ENCODE results near the gene MAD1L1.

MAD1L1 gene

DNA sequence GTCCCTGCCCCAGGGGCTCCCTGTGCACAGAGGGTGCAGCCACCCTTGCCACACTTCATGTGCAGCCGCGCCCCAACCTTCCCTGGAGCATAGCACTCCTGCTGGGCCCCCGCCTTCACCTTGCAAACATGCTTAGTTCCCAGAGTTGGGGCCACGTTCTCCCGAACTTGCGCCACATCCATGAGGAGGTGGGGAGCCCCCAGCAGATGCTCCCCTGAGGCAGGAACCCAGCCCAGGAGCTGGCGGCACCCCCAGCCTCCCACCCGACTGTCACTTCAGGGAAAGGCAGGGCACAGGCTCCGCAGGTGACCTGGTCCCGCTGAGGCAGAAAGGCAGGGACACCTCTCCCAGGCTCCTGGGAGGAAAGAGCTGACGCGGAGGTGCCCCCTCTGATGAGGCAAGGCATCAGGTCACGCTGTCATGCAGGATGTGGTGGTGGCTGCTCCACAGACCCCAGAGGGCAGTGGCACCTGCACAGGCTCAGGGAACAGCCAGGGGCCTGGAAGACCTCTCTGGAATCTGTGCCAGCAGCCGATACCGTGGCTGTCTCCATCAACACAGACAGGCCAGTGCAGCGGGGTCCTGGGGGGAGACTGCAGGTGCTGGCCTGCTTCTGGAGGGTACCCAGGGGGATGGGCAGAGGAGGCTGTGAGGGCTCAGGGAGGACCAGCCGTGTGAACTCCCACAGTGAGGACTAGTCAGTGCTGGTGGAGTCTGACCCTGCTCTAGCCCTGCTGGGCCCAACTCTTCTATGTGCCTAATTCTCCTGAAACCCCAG is 221.3 kb downstream of the MAD1L1 start:
- H3K4me3 ChIP-seq (replicated peaks; ENCODE audit: low read depth, low read length), result no peak overlapping the region
- no peak for DNase-seq (ENCODE audit: extremely low read depth, low read depth)
- TF ChIP-seq, protein P1, sequence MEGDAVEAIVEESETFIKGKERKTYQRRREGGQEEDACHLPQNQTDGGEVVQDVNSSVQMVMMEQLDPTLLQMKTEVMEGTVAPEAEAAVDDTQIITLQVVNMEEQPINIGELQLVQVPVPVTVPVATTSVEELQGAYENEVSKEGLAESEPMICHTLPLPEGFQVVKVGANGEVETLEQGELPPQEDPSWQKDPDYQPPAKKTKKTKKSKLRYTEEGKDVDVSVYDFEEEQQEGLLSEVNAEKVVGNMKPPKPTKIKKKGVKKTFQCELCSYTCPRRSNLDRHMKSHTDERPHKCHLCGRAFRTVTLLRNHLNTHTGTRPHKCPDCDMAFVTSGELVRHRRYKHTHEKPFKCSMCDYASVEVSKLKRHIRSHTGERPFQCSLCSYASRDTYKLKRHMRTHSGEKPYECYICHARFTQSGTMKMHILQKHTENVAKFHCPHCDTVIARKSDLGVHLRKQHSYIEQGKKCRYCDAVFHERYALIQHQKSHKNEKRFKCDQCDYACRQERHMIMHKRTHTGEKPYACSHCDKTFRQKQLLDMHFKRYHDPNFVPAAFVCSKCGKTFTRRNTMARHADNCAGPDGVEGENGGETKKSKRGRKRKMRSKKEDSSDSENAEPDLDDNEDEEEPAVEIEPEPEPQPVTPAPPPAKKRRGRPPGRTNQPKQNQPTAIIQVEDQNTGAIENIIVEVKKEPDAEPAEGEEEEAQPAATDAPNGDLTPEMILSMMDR (IDR thresholded peaks at IDR 0.05; ENCODE audit: low read depth, low read length, missing control alignments), result no peak

GRCh38 chr7:2010551-2011265 is 222.0 kb downstream of the MAD1L1 start:
- H3K4me3 ChIP-seq (replicated peaks; ENCODE audit: low read depth, low read length), result no peak overlapping the region
- no peak for DNase-seq (ENCODE audit: extremely low read depth, low read depth)
- TF ChIP-seq, protein P1 (IDR thresholded peaks at IDR 0.05; ENCODE audit: low read depth, low read length, missing control alignments), result no peak

- DNase-seq (ENCODE audit: extremely low read depth, low read depth), result no peak
- no peak overlapping the region for H3K4me3 ChIP-seq (replicated peaks; ENCODE audit: low read depth, low read length)
- TF ChIP-seq, protein P1 (IDR thresholded peaks at IDR 0.05; ENCODE audit: low read depth, low read length, missing control alignments), result no peak
Measured at GRCh38 chr7:2010101-2010500, 222.6 kb downstream of the MAD1L1 start.

GRCh38 chr7:2009541-2010001 is 223.2 kb downstream of the MAD1L1 start:
- H3K4me3 ChIP-seq (replicated peaks; ENCODE audit: low read depth, low read length), result no peak overlapping the region
- DNase-seq (ENCODE audit: extremely low read depth, low read depth), result no peak
- TF ChIP-seq, protein P1 (IDR thresholded peaks at IDR 0.05; ENCODE audit: low read depth, low read length, missing control alignments), result no peak

DNA sequence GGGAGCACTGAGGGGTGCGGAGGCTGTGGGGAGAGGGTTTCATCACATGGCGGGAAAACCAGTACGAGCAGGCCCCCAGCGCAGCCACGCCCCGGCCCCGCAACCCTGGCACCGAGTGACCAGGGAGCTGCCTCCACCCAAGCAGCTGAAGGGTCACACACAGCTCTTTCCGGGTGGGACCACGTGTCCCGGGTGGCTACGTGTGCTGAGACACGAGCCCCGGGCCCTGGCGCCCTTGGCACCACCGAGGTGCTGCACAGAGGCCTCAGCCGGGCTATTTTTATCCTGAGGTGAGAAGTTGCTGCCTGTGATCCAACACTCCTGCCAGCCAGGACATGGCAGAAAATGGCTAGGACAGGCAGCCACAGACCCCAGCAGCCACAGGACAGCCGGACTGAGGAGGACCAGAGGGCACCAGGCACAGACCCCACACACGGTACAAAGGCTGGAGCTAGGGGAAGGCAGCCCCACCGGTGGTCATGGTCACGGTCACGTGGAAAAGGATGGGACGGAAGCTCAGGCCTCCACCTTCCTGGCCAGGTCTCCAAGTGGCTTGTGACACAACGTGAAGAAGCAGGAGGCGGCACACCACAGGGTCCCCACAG is 223.7 kb downstream of the MAD1L1 start:
- TF ChIP-seq, protein P1 (IDR thresholded peaks at IDR 0.05; ENCODE audit: low read depth, low read length, missing control alignments), result no peak
- no peak overlapping the region for H3K4me3 ChIP-seq (replicated peaks; ENCODE audit: low read depth, low read length)
- no peak for DNase-seq (ENCODE audit: extremely low read depth, low read depth)

- TF ChIP-seq, protein P1 (IDR thresholded peaks at IDR 0.05; ENCODE audit: low read depth, low read length, missing control alignments), result no peak
- DNase-seq (ENCODE audit: extremely low read depth, low read depth), result no peak
- no peak overlapping the region for H3K4me3 ChIP-seq (replicated peaks; ENCODE audit: low read depth, low read length)
Measured at GRCh38 chr7:2008101-2008935, 224.4 kb downstream of the MAD1L1 start.

Measured in HFF-Myc (cell line).